Chondrocyte (in vitro differentiated cells): ENCODE measurements around the gene ZCCHC24. TPM values are rescaled to one million over a fixed set of nuclear protein-coding genes. Genes with fewer than 3 reads are reported as not detected.
A peak's percentile ranks its signal among the peaks of the same experiment; 100 is the strongest.

Source experiments
- DNase-seq: peaks from one replicate; pipeline ENCODE4 v3.0.0; 2021; ENCODE audit warnings: mixed read lengths, low spot score
- H3K27ac Mint-ChIP-seq: one replicate; pipeline ENCODE4 v1.8.0; 2021; ENCODE audit warnings: mild to moderate bottlenecking, moderate library complexity, mixed read lengths; ENCODE audit not compliant: unreplicated experiment
- H3K27me3 Mint-ChIP-seq: 2 replicates; pipeline ENCODE4 v1.8.0; 2021; ENCODE audit warnings: low read depth, mixed read lengths
- H3K36me3 Mint-ChIP-seq: 2 replicates; pipeline ENCODE4 v1.8.0; 2021; ENCODE audit warnings: low read depth, mixed read lengths
- H3K4me1 Mint-ChIP-seq: 2 replicates; pipeline ENCODE4 v1.8.0; 2021; ENCODE audit warnings: low read depth, mild to moderate bottlenecking, mixed read lengths
- H3K4me3 Mint-ChIP-seq: one replicate; pipeline ENCODE4 v1.8.0; 2021; ENCODE audit warnings: mild to moderate bottlenecking, moderate library complexity, mixed read lengths; ENCODE audit not compliant: unreplicated experiment
- H3K9me3 Mint-ChIP-seq: 2 replicates; pipeline ENCODE4 v1.8.0; 2021; ENCODE audit warnings: low read depth, mixed read lengths
- total RNA-seq: library from RNA; stranded (reverse); gene quantifications from 3 replicates; pipeline ENCODE4 v1.2.1, GENCODE V29; 2021
- TF ChIP-seq, protein P1 (sequence below): fragments of 200-600 bp; sonication (generic); IDR thresholded peaks from 2 replicates; pipeline ENCODE4 v1.5.0; 2021; ENCODE audit warnings: antibody characterized with exemption, mild to moderate bottlenecking, moderate library complexity

ZCCHC24 gene
- total RNA-seq, 1 donor from 2014 or later, result 45.1 TPM

GRCh38 chr10:79409038-79409725 lies 36.2 kb downstream of the ZCCHC24 start:
- DNase-seq, result peak; percentile 30
- Mint-ChIP-seq H3K4me1 (peaks cover 63% of the 10 kb centered on the region), H3K27ac (no peak overlapping the region), H3K4me3 (no peak overlapping the region), H3K36me3 (peaks cover 10% of the 10 kb centered on the region), H3K9me3 (no peaks in the 10 kb centered on the region), H3K27me3 (no peaks in the 10 kb centered on the region)
- TF ChIP-seq, protein P1, sequence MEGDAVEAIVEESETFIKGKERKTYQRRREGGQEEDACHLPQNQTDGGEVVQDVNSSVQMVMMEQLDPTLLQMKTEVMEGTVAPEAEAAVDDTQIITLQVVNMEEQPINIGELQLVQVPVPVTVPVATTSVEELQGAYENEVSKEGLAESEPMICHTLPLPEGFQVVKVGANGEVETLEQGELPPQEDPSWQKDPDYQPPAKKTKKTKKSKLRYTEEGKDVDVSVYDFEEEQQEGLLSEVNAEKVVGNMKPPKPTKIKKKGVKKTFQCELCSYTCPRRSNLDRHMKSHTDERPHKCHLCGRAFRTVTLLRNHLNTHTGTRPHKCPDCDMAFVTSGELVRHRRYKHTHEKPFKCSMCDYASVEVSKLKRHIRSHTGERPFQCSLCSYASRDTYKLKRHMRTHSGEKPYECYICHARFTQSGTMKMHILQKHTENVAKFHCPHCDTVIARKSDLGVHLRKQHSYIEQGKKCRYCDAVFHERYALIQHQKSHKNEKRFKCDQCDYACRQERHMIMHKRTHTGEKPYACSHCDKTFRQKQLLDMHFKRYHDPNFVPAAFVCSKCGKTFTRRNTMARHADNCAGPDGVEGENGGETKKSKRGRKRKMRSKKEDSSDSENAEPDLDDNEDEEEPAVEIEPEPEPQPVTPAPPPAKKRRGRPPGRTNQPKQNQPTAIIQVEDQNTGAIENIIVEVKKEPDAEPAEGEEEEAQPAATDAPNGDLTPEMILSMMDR, result no peak

DNA sequence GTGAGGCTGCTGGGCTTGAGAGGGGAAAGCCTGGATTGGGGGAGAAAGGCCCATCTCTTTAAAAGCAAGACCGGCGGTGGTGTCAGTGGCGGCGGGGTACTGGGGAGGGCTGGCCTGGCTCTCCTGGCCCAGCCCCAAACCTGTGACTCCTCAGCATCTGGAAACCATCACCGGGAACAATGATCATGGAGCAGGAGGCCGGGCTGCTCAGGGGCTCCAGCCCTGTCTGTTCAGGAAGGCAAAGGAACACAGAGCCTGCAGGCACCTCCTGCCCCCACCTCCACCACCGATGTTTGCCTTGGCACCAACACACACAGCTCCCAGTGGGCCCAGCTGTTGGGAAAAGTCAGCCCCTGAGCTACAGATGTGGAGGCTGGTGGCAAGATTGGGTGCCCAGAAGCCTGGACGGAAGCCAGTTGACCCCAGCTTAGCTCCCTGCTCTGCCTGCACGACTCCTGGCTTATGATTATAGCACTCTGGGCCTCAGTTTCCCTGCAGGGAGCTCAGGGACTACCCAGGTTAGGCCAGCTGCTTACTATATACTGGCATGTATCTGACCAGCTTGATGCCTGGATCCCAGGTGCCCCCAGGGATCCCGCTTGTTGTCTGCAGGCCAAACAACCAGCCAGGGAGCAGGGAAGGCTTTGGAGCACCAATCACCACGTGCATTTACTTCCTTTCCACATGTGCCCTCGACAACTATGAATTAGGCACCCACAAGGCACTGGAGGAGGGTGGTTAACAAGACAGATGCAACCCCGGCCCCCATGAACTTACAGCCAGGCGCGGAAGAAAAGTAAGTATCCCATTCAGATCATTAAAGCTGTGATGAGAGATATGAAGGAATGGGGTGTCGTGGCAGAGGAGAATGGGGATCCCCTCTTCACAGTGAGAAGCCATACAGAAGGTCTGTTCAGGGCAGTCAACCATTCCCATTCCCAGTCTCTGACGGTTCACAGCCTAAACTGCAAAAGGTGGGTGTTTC lies 37.3 kb downstream of the ZCCHC24 start:
- Mint-ChIP-seq H3K27me3 (no peaks in the 10 kb centered on the region), H3K36me3 (peaks cover 8% of the 10 kb centered on the region), H3K4me3 (no peak overlapping the region), H3K4me1 (peaks cover 67% of the 10 kb centered on the region), H3K27ac (no peak overlapping the region), H3K9me3 (no peaks in the 10 kb centered on the region)
- DNase-seq, result peak; percentile 86
- TF ChIP-seq, protein P1, result no peak

DNA sequence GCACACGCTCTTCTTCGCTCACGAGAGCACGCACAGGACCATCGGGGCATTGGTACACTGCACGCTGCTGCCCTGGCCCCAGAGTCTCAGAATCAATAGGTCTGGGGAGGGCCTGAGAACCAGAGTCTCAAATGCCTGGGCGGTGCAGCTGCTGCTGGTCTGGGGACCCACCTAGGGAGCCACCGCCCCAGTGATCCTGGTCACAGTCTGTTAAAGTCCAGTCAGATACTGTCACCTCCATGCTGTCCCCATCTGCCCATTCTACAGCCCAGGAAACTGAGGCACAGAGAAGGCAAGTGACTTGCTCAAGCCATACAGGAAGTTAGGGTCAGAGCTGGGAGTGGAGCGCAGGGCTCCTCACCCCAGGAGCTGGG lies 38.0 kb downstream of the ZCCHC24 start:
- TF ChIP-seq, protein P1, result no peak
- peak; percentile 60 for DNase-seq
- Mint-ChIP-seq H3K9me3 (no peaks in the 10 kb centered on the region), H3K36me3 (peaks cover 9% of the 10 kb centered on the region), H3K4me1 (peaks cover 67% of the 10 kb centered on the region), H3K27ac (no peak overlapping the region), H3K4me3 (no peak overlapping the region), H3K27me3 (no peaks in the 10 kb centered on the region)

- Mint-ChIP-seq H3K4me1 (peaks cover 68% of the 10 kb centered on the region), H3K9me3 (no peaks in the 10 kb centered on the region), H3K27ac (no peak overlapping the region), H3K4me3 (no peak overlapping the region), H3K27me3 (no peaks in the 10 kb centered on the region), H3K36me3 (peaks cover 9% of the 10 kb centered on the region)
- DNase-seq, result peak; percentile 89
- TF ChIP-seq, protein P1, result no peak
Observed at GRCh38 chr10:79406683-79407422, 38.6 kb downstream of the ZCCHC24 start.

- no peaks in the 10 kb centered on the region for H3K9me3 Mint-ChIP-seq
- H3K36me3 Mint-ChIP-seq, result peaks cover 9% of the 10 kb centered on the region
- no peak overlapping the region for H3K4me3 Mint-ChIP-seq
- DNase-seq, result peak; percentile 37
- TF ChIP-seq, protein P1, result no peak
- peaks cover 76% of the 10 kb centered on the region for H3K4me1 Mint-ChIP-seq
- no peaks in the 10 kb centered on the region for H3K27me3 Mint-ChIP-seq
- H3K27ac Mint-ChIP-seq, result no peak overlapping the region
Observed at GRCh38 chr10:79405995-79406515, 39.4 kb downstream of the ZCCHC24 start.
